Gastroesophageal sphincter (tissue), 3 donors: ENCODE results near the gene MACROD2.

ENCODE experiments used
- POLR2A ChIP-seq, 2 donors: fragments of 450-650 bp; IDR thresholded peaks; one replicate each; pipeline ENCODE4 v1.6.1; 2017; ENCODE audit warnings: antibody characterized with exemption in 2 of 2, mild to moderate bottlenecking in 2 of 2, moderate library complexity in 1 of 2
- TF ChIP-seq, protein P1 (sequence below), 4 experiments: fragments of 200-600 bp in 2 of 4; fragments of 450-650 bp in 2 of 4; sonication (generic) in 1 of 4; IDR thresholded peaks; one replicate each; pipeline ENCODE4 v1.5.1; 2017 to 2019; ENCODE audit warnings: antibody characterized with exemption in 4 of 4, mild to moderate bottlenecking in 2 of 4, moderate library complexity in 2 of 4

- TF ChIP-seq POLR2A (IDR thresholded peaks at IDR 0.05), result no peak
- TF ChIP-seq, protein P1, sequence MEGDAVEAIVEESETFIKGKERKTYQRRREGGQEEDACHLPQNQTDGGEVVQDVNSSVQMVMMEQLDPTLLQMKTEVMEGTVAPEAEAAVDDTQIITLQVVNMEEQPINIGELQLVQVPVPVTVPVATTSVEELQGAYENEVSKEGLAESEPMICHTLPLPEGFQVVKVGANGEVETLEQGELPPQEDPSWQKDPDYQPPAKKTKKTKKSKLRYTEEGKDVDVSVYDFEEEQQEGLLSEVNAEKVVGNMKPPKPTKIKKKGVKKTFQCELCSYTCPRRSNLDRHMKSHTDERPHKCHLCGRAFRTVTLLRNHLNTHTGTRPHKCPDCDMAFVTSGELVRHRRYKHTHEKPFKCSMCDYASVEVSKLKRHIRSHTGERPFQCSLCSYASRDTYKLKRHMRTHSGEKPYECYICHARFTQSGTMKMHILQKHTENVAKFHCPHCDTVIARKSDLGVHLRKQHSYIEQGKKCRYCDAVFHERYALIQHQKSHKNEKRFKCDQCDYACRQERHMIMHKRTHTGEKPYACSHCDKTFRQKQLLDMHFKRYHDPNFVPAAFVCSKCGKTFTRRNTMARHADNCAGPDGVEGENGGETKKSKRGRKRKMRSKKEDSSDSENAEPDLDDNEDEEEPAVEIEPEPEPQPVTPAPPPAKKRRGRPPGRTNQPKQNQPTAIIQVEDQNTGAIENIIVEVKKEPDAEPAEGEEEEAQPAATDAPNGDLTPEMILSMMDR (IDR thresholded peaks at IDR 0.05), result no peak
Measured at GRCh38 chr20:15911581-15911980, 1916.3 kb downstream of the MACROD2 start.
